Measurements from ENCODE around the gene GARNL3. TPM values are rescaled to one million over a fixed set of nuclear protein-coding genes. Genes with fewer than 3 reads are reported as not detected.

Gene GARNL3
- total RNA-seq, 4 donors from 2014 or later: 12.3 to 78.4 (median 23.7) TPM

- TF ChIP-seq CTCF (IDR thresholded peaks at IDR 0.05): no peak
- TF ChIP-seq POLR2A (IDR thresholded peaks at IDR 0.05): no peak
- Histone ChIP-seq H3K4me3 (no peak overlapping the region), H3K9me3 (no peaks in the 10 kb centered on the region), H3K36me3 (no peaks in the 10 kb centered on the region), H3K4me1 (peaks cover 0 to 20% (median 0%) of the 10 kb centered on the region in 4 donors), H3K27ac (no peak overlapping the region), H3K27me3 (no peaks in the 10 kb centered on the region)
- DNase-seq: no peak
Measured at GRCh38 chr9:127386249-127386648, 121.7 kb downstream of the GARNL3 start.

- no peaks in the 10 kb centered on the region for H3K36me3 ChIP-seq
- H3K27ac ChIP-seq: no peak overlapping the region
- H3K9me3 ChIP-seq: no peaks in the 10 kb centered on the region
- H3K4me1 ChIP-seq: peaks cover 0 to 20% (median 0%) of the 10 kb centered on the region in 4 donors
- no peak overlapping the region for H3K4me3 ChIP-seq
- DNase-seq: no peak
- no peak for TF ChIP-seq CTCF (IDR thresholded peaks at IDR 0.05)
- no peak for TF ChIP-seq POLR2A (IDR thresholded peaks at IDR 0.05)
- no peaks in the 10 kb centered on the region for H3K27me3 ChIP-seq
Measured at GRCh38 chr9:127386981-127387380, 122.4 kb downstream of the GARNL3 start.

- H3K27me3 ChIP-seq: no peaks in the 10 kb centered on the region
- H3K9me3 ChIP-seq: no peaks in the 10 kb centered on the region
- peak in 2 of 3 donors; percentile 54 to 91 for DNase-seq
- no peak for TF ChIP-seq CTCF (IDR thresholded peaks at IDR 0.05)
- no peak for TF ChIP-seq POLR2A (IDR thresholded peaks at IDR 0.05)
- peaks cover 0 to 20% (median 0%) of the 10 kb centered on the region in 4 donors for H3K4me1 ChIP-seq
- no peaks in the 10 kb centered on the region for H3K36me3 ChIP-seq
- H3K27ac ChIP-seq: peak overlapping the region in 3 of 4 donors; percentile 29 to 61 (median 42)
- no peak overlapping the region for H3K4me3 ChIP-seq
Measured at GRCh38 chr9:127388037-127388855, 123.7 kb downstream of the GARNL3 start.

GRCh38 chr9:127388856-127389238 is 124.3 kb downstream of the GARNL3 start:
- Histone ChIP-seq H3K4me3 (no peak overlapping the region), H3K36me3 (no peaks in the 10 kb centered on the region), H3K27me3 (no peaks in the 10 kb centered on the region), H3K4me1 (peaks cover 0 to 20% (median 0%) of the 10 kb centered on the region in 4 donors), H3K9me3 (no peaks in the 10 kb centered on the region), H3K27ac (peak overlapping the region in 3 of 4 donors; percentile 29 to 61 (median 42))
- TF ChIP-seq POLR2A (IDR thresholded peaks at IDR 0.05): no peak
- DNase-seq: no peak

- H3K9me3 ChIP-seq: no peaks in the 10 kb centered on the region
- H3K4me3 ChIP-seq: no peak overlapping the region
- H3K36me3 ChIP-seq: no peaks in the 10 kb centered on the region
- no peak for TF ChIP-seq CTCF (IDR thresholded peaks at IDR 0.05)
- no peak for TF ChIP-seq POLR2A (IDR thresholded peaks at IDR 0.05)
- H3K4me1 ChIP-seq: peaks cover 0 to 20% (median 0%) of the 10 kb centered on the region in 4 donors
- H3K27ac ChIP-seq: peak overlapping the region in 3 of 4 donors; percentile 2 to 61 (median 13)
- H3K27me3 ChIP-seq: no peaks in the 10 kb centered on the region
- no peak for DNase-seq
Measured at GRCh38 chr9:127389381-127390247, 125.0 kb downstream of the GARNL3 start.

- no peak overlapping the region for H3K4me3 ChIP-seq
- TF ChIP-seq CTCF (IDR thresholded peaks at IDR 0.05): no peak
- no peak for TF ChIP-seq POLR2A (IDR thresholded peaks at IDR 0.05)
- no peaks in the 10 kb centered on the region for H3K36me3 ChIP-seq
- DNase-seq: no peak
- peaks cover 0 to 20% (median 0%) of the 10 kb centered on the region in 4 donors for H3K4me1 ChIP-seq
- peak overlapping the region in 3 of 4 donors; percentile 2 to 48 (median 13) for H3K27ac ChIP-seq
- no peaks in the 10 kb centered on the region for H3K27me3 ChIP-seq
- H3K9me3 ChIP-seq: no peaks in the 10 kb centered on the region
Measured at GRCh38 chr9:127390248-127390545, 125.6 kb downstream of the GARNL3 start.
